Kidney (tissue), 14 donors: ENCODE data around the gene SUMF1. TPM values are rescaled to one million over a fixed set of nuclear protein-coding genes. Genes with fewer than 3 reads are reported as not detected.

ENCODE experiments used
- DNase-seq, 5 donors: peaks; one replicate each; pipeline ENCODE4 v3.0.0-alpha.2; 2013 to 2020
- FAIRE-seq: peaks from 2 replicates; lab custom pipeline; 2012; peaks lifted over from hg19 to GRCh38; lab: Jason Lieb, UNC
- H3K27ac ChIP-seq, 2 donors: one replicate each; pipeline ENCODE4 v1.7.0; 2013; ENCODE audit warnings: low read depth in 2 of 2, low read length in 2 of 2, inconsistent platforms in 1 of 2
- H3K27me3 ChIP-seq: one replicate; pipeline ENCODE4 v1.7.1; 2013; ENCODE audit warnings: low read length, inconsistent platforms; ENCODE audit not compliant: control insufficient read depth, insufficient read depth
- H3K36me3 ChIP-seq, 3 donors: one replicate each; pipeline versions ENCODE4 v1.7.0 to v1.7.1; 2013; ENCODE audit warnings: low read length in 3 of 3, control low read depth in 1 of 3, inconsistent platforms in 1 of 3; ENCODE audit not compliant: insufficient read depth in 3 of 3, control insufficient read depth in 2 of 3
- H3K4me1 ChIP-seq, 3 donors: one replicate each; pipeline versions ENCODE4 v1.7.0 to v1.7.1; 2013; ENCODE audit warnings: low read length in 3 of 3, inconsistent platforms in 1 of 3, low read depth in 1 of 3; ENCODE audit not compliant: control insufficient read depth in 2 of 3, insufficient read depth in 2 of 3
- H3K4me3 ChIP-seq, 3 donors: one replicate each; pipeline versions ENCODE4 v1.7.0 to v1.8.1; 2013; ENCODE audit warnings: low read length in 3 of 3, control low read depth in 1 of 3, inconsistent platforms in 1 of 3
- H3K9ac ChIP-seq, 3 donors: one replicate each; pipeline versions ENCODE4 v1.7.0 to v1.7.1; 2013; ENCODE audit warnings: low read length in 3 of 3, control low read depth in 1 of 3, inconsistent platforms in 1 of 3
- H3K9me3 ChIP-seq, 3 donors: one replicate each; pipeline versions ENCODE4 v1.7.0 to v1.7.1; 2013; ENCODE audit warnings: low read length in 3 of 3, control low read depth in 1 of 3, inconsistent platforms in 1 of 3; ENCODE audit not compliant: control insufficient read depth in 2 of 3, insufficient read depth in 1 of 3
- intact Hi-C: fragments of 100-400 bp; cut with DNase I; formaldehyde crosslinking; loops from one replicate; pipeline ENCODE4 v1.11.1; 2022
- polyA plus RNA-seq: library from polyadenylated mRNA; stranded (reverse); fragments of 350-450 nt; fragmentation: Illumina TruSeq; extraction: RNeasy Lipid Tissue Mini Kit (QIAGEN cat#74804); gene quantifications from one replicate; pipeline ENCODE4 v1.2.3, GENCODE V29; 2014; ENCODE audit warnings: low read depth, low replicate concordance; ENCODE audit not compliant: insufficient read depth
- total RNA-seq: library from RNA; stranded (reverse); fragmentation: NEBNext Ultra II Directional; extraction: Animal tissue kit (Norgen Biotek cat#: 25700); gene quantifications from one replicate; pipeline ENCODE4 v1.2.1, GENCODE V29; 2021
- TF ChIP-seq, protein P1 (sequence below): IDR thresholded peaks from 3 replicates; pipeline ENCODE4 v1.5.1; 2012; ENCODE audit warnings: mild to moderate bottlenecking, moderate library complexity, borderline replicate concordance; ENCODE audit not compliant: insufficient read depth; ENCODE audit errors: extremely low read depth
- donor health status: control.
- donor health status: control.
- donor health status: control.
- donor health status: control.
- donor health status: control.
- donor health status: DM: yes; HTN: yes; CAD: no.
- donor health status: Normal renal cell carcinoma (clear cell type).

The SUMF1 gene
- total and polyA plus RNA-seq, 2 donors from 2014 or later = 50.1 to 50.6 TPM

DNA sequence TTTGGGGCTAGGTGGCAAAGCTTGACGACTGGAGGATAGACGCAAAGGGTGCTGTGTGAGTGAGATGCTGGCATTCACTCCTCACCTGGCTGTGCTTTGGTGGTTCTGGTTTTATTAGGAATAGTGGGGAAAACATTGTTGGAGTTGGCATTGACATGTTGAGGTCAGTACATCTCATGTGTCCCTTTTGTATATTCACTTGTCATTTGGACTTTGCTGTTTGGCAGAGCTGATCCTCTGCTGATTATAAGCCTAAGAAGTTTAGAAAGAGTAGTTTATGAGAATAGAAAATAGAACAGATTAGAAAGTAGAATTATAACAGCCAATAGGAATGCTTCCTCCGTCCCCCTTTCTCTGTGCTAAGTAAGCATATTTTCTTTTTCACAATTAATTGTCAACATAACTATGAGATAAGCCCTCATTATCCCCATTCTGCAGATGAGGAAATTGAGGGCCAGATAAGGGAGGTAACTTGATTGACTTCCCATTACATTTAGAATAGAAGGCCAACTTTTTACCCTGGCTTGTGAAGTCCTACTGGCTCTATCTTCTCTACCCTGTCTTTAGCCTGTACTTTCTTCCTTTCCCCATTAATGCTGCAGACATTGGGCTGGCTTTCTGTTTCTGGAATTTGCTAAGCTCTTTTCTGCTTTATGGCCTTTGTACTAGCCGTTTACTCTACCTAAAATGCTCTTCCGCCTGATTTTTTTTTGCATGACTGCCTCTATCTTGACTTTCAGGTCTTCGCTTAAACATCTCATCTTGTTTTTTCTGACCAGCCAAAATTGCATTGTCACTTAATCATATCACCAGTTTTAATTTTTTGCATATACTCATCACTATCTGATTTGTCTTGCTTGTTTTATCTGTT lies 38.9 kb upstream of the SUMF1 start:
- Histone ChIP-seq H3K36me3 (peaks cover 0 to 7% (median 0%) of the 10 kb centered on the region in 3 donors), H3K4me1 (peaks cover 7 to 18% (median 17%) of the 10 kb centered on the region in 3 donors), H3K27me3 (no peaks in the 10 kb centered on the region), H3K9ac (no peak overlapping the region), H3K27ac (no peak overlapping the region), H3K4me3 (no peak overlapping the region), H3K9me3 (no peaks in the 10 kb centered on the region)
- DNase-seq = no peak
- FAIRE-seq = no peak
- intact Hi-C loops = no loop called here
- TF ChIP-seq, protein P1, sequence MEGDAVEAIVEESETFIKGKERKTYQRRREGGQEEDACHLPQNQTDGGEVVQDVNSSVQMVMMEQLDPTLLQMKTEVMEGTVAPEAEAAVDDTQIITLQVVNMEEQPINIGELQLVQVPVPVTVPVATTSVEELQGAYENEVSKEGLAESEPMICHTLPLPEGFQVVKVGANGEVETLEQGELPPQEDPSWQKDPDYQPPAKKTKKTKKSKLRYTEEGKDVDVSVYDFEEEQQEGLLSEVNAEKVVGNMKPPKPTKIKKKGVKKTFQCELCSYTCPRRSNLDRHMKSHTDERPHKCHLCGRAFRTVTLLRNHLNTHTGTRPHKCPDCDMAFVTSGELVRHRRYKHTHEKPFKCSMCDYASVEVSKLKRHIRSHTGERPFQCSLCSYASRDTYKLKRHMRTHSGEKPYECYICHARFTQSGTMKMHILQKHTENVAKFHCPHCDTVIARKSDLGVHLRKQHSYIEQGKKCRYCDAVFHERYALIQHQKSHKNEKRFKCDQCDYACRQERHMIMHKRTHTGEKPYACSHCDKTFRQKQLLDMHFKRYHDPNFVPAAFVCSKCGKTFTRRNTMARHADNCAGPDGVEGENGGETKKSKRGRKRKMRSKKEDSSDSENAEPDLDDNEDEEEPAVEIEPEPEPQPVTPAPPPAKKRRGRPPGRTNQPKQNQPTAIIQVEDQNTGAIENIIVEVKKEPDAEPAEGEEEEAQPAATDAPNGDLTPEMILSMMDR = no peak

DNA sequence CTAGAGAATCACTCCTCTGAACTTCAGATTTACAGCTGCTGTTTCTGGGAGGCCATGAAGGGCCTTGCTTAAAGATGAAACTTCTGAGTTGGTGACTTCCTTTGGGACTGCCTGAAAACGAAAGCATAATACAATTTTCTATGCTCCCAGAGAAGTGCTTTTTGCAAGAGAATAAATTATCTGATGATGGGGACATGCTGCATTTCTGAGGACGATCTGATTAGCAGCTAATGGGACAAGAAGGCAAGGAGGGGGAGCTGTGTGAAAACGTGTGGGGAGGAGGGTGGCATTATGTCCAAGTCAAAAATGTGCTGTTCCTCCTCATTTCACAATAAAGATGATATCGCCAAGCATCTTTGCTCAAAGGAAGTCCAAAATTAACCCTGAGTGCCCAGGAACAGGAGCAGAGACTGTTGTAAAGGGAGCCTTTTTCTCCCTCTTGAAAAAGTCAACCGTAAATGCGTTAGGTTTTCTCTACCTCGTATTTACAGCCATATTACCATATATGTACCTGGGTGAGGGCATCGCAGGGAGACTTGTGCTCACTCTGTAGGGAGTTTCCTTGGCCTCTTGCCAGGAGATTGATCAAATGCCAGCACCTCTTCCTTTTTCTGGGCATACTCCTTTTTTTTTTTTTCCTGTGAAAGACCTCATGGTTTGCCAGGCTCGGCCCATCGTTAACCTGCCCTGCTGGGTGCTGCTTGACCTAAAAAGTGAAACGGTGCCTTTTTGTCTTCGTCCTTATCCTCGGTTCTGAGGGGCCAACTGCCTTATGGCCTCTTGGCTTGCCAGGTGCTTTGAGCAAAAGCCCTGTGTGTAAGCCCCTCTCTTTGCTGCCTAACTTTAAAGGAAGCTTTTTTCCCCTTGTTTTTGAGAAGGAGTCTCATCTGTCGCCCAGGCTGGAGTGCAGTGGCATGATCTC lies 37.5 kb upstream of the SUMF1 start:
- Histone ChIP-seq H3K27ac (peak overlapping the region; percentile 2 to 74), H3K27me3 (no peaks in the 10 kb centered on the region), H3K4me1 (peaks cover 7 to 18% (median 17%) of the 10 kb centered on the region in 3 donors), H3K9me3 (no peaks in the 10 kb centered on the region), H3K36me3 (peaks cover 0 to 2% (median 0%) of the 10 kb centered on the region in 3 donors), H3K4me3 (peak overlapping the region in 2 of 3 donors; percentile 11 to 43), H3K9ac (peak overlapping the region; percentile 6 to 47 (median 15))
- FAIRE-seq (no peak), DNase-seq (peak in 1 of 5 donors; percentile 63)
- intact Hi-C loops = no loop called here
- TF ChIP-seq, protein P1 = no peak

DNA sequence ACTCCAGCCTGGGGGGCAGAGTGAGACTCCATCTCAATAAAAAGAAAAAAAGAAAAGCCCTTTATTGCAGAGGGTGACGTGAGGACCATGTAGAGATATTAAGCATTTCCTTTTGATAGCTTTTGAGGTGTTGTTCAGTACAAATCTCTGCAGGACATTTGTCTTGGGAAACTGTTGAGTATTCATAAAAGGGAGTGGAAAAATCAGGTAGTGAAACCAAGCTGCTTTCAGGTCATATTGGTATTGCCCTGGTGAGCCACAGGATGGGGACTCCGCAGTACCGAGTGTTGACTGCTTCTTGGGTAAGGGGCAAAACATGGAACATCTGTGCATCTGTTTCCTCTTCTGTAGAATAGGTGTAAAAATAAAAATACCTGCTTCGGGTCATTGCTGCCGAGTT lies 36.0 kb upstream of the SUMF1 start:
- no peaks in the 10 kb centered on the region for H3K9me3 ChIP-seq
- FAIRE-seq (no peak), DNase-seq (no peak)
- no peak overlapping the region for H3K4me3 ChIP-seq
- H3K27me3 ChIP-seq = no peaks in the 10 kb centered on the region
- no peaks in the 10 kb centered on the region for H3K36me3 ChIP-seq
- intact Hi-C loops = no loop called here
- peaks cover 7 to 18% (median 17%) of the 10 kb centered on the region in 3 donors for H3K4me1 ChIP-seq
- TF ChIP-seq, protein P1 = no peak
- no peak overlapping the region for H3K27ac ChIP-seq
- no peak overlapping the region for H3K9ac ChIP-seq
